HUES48 (cell line): Measurements from ENCODE around the gene NOD2.

Experiments used
- H3K27ac ChIP-seq: one replicate; pipeline ENCODE4 v1.7.0; 2013; ENCODE audit warnings: low read depth, low read length, inconsistent platforms
- H3K27me3 ChIP-seq: 2 replicates; pipeline ENCODE4 v1.6.1; 2013; ENCODE audit warnings: mild to moderate bottlenecking, low read length; ENCODE audit not compliant: control insufficient read depth, insufficient read depth
- H3K36me3 ChIP-seq: 2 replicates; pipeline ENCODE4 v1.6.1; 2013; ENCODE audit warnings: low read length; ENCODE audit not compliant: control insufficient read depth, insufficient read depth
- H3K4me1 ChIP-seq: 2 replicates; pipeline ENCODE4 v1.6.1; 2013; ENCODE audit warnings: mild to moderate bottlenecking, low read length; ENCODE audit not compliant: control insufficient read depth, insufficient read depth
- H3K4me3 ChIP-seq: 2 replicates; pipeline ENCODE4 v1.5.1; 2013; ENCODE audit warnings: mild to moderate bottlenecking, low read depth, low read length
- H3K9ac ChIP-seq: 2 replicates; pipeline ENCODE4 v1.6.1; 2013; ENCODE audit warnings: mild to moderate bottlenecking, low read depth, low read length, moderate library complexity
- H3K9me3 ChIP-seq: 2 replicates; pipeline ENCODE4 v1.6.1; 2013; ENCODE audit warnings: low read length; ENCODE audit not compliant: control insufficient read depth, insufficient read depth

NOD2 gene

DNA sequence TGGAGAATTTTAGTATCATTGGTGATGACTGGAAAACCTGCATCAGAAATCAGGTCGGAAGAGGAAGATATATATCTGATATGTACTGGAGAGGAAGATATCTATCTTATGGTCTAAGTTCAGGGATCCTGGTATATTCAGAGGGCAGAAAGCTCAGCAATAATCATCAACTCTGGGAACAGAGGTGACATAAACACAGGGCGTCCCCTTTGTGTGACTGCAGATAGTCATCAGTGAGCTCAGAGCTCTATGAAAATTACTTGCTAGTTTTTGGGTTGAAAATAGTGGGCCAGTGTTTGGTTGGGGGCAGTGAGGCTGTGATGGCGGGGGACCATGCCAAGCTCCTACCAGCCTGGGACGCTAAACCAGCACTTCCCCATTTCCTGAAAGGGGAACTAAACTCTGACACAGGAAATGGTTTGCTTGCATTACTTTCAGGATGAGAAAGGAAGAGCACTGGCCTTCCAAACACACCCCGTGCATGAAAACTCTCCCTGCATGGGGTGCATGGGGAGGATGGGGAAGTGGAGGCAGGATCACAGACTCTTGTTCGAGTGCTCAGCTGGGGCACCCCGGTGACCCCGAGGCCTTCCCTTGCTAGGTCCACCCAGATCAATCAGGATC lies 15.8 kb downstream of the NOD2 start:
- Histone ChIP-seq H3K4me1 (no peaks in the 10 kb centered on the region), H3K9ac (no peak overlapping the region), H3K4me3 (no peak overlapping the region), H3K36me3 (no peaks in the 10 kb centered on the region), H3K27ac (no peak overlapping the region), H3K9me3 (peaks cover 8% of the 10 kb centered on the region; the same call in 1 of the 2 replicates), H3K27me3 (no peaks in the 10 kb centered on the region)

DNA sequence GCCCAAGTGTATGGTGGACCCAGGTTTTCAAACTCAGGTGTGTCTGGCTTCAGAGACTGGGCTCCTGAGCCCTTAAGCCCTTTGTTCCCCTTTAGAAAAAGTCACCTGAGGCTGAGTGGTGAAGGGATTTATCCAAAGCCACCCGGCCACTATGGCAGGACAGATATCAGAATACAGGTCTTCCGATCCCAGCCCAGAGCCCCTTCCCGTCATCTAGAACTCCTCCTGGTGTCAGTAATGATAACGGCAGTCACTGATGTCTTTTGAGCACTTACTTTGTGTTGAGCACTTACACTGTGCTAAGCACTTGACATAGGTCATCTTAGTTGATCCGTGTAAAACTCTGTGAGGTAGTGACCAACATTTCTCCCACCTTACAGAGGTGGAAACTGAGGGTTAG lies 16.6 kb downstream of the NOD2 start:
- Histone ChIP-seq H3K4me1 (no peaks in the 10 kb centered on the region), H3K27me3 (no peaks in the 10 kb centered on the region), H3K36me3 (no peaks in the 10 kb centered on the region), H3K9me3 (peaks cover 3% of the 10 kb centered on the region; the same call in 1 of the 2 replicates), H3K9ac (no peak overlapping the region), H3K4me3 (no peak overlapping the region), H3K27ac (no peak overlapping the region)

- Histone ChIP-seq H3K9ac (no peak overlapping the region), H3K27me3 (no peaks in the 10 kb centered on the region), H3K36me3 (no peaks in the 10 kb centered on the region), H3K4me1 (no peaks in the 10 kb centered on the region), H3K9me3 (no peaks in the 10 kb centered on the region), H3K27ac (no peak overlapping the region), H3K4me3 (no peak overlapping the region)
Observed at GRCh38 chr16:50711040-50711439, 17.6 kb downstream of the NOD2 start.

- no peaks in the 10 kb centered on the region for H3K9me3 ChIP-seq
- H3K27me3 ChIP-seq = no peaks in the 10 kb centered on the region
- H3K27ac ChIP-seq = no peak overlapping the region
- H3K36me3 ChIP-seq = no peaks in the 10 kb centered on the region
- H3K9ac ChIP-seq = no peak overlapping the region
- H3K4me3 ChIP-seq = no peak overlapping the region
- no peaks in the 10 kb centered on the region for H3K4me1 ChIP-seq
Observed at GRCh38 chr16:50711862-50712559, 18.6 kb downstream of the NOD2 start.

GRCh38 chr16:50712560-50712898 lies 19.1 kb downstream of the NOD2 start:
- no peaks in the 10 kb centered on the region for H3K9me3 ChIP-seq
- no peak overlapping the region for H3K4me3 ChIP-seq

DNA sequence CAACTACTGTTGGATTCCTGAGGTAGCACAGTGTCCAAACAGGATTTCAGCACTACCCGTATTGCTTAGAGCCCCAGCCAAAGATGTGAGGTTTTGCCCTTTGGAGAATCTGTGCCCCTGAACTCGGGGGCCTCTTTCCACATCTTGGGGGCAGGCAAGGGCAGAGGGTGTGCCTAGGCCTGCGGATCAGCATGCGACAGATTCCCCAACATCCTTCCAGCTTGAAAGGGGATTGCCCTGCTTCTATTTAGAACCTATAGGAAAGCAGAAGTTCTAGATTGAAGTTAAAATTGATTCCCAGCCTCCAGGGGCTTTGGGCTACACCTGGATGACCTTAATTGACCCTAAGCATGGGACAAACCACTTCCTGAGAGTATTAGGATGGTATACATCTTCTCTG lies 19.6 kb downstream of the NOD2 start:
- Histone ChIP-seq H3K9me3 (no peaks in the 10 kb centered on the region), H3K27ac (no peak overlapping the region), H3K27me3 (no peaks in the 10 kb centered on the region), H3K4me1 (no peaks in the 10 kb centered on the region), H3K4me3 (no peak overlapping the region), H3K36me3 (no peaks in the 10 kb centered on the region), H3K9ac (no peak overlapping the region)

More at GRCh38 chr16:50712560-50712898, 19.1 kb downstream of the NOD2 start:
- H3K4me1 ChIP-seq = no peaks in the 10 kb centered on the region
- H3K9ac ChIP-seq = no peak overlapping the region
- no peak overlapping the region for H3K27ac ChIP-seq
- H3K27me3 ChIP-seq = no peaks in the 10 kb centered on the region
- no peaks in the 10 kb centered on the region for H3K36me3 ChIP-seq

- Histone ChIP-seq H3K27me3 (no peaks in the 10 kb centered on the region), H3K9ac (no peak overlapping the region), H3K4me1 (no peaks in the 10 kb centered on the region; the same call in 1 of the 2 replicates), H3K9me3 (no peaks in the 10 kb centered on the region), H3K36me3 (no peaks in the 10 kb centered on the region), H3K4me3 (no peak overlapping the region), H3K27ac (no peak overlapping the region)
Observed at GRCh38 chr16:50717091-50717490, 23.7 kb downstream of the NOD2 start.

GRCh38 chr16:50717494-50717893 lies 24.1 kb downstream of the NOD2 start:
- Histone ChIP-seq H3K4me3 (no peak overlapping the region), H3K36me3 (no peaks in the 10 kb centered on the region), H3K27ac (no peak overlapping the region)

DNA sequence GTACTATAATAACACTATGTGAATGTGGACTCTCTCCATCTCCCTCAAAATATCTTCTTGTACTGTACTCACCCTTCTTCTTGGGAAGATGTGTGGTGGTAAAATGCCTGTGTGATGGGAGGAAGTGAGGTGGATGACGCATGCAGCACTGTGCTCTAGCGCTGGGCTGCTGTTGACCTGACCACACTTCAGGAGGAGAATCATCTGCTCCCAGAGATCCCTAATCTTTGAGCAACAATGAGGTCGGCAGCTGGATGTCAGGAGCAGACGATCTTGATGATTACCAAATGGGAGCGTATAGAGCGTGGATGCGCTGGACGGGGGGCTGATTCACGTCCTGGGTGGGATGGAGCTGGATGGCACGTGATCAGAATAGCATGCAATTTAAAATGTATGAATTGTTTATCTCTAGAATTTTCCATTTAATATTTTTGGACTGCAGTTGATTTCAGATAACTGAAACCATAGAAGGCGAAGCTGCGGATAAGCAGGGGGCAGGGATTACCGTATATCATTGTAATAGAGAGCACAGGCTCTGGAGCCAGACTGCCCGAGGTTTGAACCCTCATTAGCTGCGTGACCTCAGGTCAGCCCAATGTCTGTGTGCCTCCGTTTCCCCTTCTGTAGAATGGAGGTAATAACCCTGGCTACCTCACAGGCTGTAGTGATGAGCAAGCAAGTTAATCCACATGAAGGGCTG lies 24.8 kb downstream of the NOD2 start:
- Histone ChIP-seq H3K4me1 (no peaks in the 10 kb centered on the region; the same call in 1 of the 2 replicates), H3K9ac (no peak overlapping the region), H3K36me3 (no peaks in the 10 kb centered on the region), H3K4me3 (no peak overlapping the region), H3K9me3 (no peaks in the 10 kb centered on the region), H3K27ac (no peak overlapping the region), H3K27me3 (no peaks in the 10 kb centered on the region)

More at GRCh38 chr16:50717494-50717893, 24.1 kb downstream of the NOD2 start:
- H3K9ac ChIP-seq = no peak overlapping the region
- H3K27me3 ChIP-seq = no peaks in the 10 kb centered on the region
- no peaks in the 10 kb centered on the region for H3K9me3 ChIP-seq
- no peaks in the 10 kb centered on the region; the same call in 1 of the 2 replicates for H3K4me1 ChIP-seq

DNA sequence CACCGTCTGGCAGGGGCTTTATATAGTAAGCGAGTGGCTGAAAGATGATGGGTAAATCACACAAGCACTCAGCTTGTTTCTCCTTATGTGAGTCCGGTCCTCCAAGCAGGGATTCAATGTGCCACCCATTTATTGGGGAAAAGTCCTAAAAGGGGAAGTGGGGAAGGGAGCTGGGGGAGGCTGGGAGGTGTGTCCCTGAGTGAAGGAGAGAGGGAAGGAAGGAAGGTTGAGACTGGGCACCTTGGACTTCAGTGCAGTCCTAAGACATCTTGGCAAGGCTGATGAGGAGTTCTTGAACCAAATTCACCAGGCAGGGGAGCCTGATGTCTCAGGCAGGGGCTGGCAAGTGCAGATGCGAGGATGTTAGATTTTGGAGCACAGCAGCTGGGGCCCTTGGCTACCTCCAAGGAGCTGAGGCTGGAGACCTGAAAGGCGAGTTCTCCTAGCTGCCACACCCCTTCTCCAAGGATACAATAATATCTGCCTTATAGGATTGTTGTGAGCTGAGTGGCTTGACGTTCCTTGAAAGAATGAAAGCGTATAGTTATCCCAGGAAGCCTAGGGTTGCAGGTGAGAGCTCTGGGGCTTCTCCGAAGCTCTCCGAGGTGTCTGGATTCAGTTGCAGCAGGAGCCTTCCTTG lies 25.5 kb downstream of the NOD2 start:
- H3K27me3 ChIP-seq = no peaks in the 10 kb centered on the region
- H3K27ac ChIP-seq = no peak overlapping the region
- H3K4me3 ChIP-seq = no peak overlapping the region
- H3K9ac ChIP-seq = no peak overlapping the region
- H3K36me3 ChIP-seq = no peaks in the 10 kb centered on the region
- H3K9me3 ChIP-seq = no peaks in the 10 kb centered on the region
- H3K4me1 ChIP-seq = no peaks in the 10 kb centered on the region; the same call in 1 of the 2 replicates
